ENCODE measurements around the gene TEKT2.

The TEKT2 gene

DNA sequence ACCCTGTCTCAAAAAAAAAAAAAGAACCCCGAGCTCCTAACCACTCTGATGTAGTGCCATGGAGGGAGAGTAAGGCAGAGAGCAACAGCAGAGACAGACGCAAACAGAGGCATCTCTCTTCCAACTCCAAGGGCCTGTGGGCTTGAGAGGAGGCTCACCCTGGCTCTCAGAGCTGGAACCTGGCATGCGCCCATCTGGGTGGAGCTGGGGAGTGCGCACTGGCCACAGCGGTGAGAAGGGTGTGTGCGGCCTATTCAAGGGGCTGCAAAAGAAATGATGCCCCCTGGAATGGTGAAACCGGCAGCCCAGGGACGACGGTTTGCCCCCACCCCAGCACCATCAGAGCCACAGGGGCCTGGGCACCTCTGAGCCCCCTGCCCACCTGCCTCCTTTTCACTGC lies 23.5 kb downstream of the TEKT2 start:
- no peak for DNase-seq

DNA sequence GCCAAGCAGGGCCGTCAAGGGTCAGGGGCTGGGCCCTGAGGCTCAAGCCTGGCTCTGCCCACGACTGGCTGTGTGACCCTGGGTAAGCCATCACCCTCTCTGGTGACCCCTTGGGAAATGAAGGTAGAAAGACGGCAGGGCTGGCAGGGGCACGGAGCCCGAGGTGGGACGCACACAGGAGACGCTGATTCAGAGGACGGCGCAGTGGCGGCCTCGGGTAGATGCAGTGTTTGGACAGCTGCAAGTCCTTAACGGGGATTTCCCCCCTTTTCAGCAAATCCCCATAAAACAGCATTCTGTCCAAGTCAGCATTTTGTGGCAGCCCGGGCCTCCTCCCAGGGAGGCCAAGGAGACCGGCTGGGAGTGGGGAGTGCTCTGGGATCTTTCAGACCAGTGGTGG lies 24.4 kb downstream of the TEKT2 start:
- no peak for DNase-seq

DNA sequence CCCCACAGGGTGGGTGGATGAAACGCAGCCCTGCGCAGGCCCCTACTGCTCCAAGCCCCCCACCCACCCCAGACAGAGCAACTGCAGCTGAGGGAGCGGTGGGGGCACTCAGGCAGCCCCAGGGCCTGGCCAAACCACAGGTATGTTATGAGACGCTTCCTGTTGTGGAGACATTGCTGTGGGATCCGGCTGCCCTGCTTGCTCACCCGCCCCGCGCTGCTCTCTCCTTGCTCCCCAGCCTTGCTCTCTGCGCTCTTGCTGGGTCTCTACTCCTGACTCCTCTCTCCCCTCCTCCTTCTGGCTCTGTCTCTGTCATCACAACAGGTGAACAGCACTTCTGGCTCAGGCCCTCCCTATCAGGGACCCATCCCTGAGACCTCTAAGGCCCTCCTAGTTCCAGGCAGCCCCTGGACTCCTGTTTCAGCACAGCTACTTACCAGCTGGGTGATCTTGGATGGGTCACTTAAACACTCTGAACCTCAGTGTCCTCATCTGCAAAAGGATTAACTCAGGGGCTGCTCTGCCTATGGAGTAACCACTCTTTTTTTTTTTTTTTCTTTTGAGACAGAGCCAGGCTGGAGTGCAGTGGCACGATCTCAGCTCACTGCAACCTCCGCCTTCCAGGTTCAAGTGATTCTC lies 25.3 kb downstream of the TEKT2 start:
- no peak for DNase-seq

DNA sequence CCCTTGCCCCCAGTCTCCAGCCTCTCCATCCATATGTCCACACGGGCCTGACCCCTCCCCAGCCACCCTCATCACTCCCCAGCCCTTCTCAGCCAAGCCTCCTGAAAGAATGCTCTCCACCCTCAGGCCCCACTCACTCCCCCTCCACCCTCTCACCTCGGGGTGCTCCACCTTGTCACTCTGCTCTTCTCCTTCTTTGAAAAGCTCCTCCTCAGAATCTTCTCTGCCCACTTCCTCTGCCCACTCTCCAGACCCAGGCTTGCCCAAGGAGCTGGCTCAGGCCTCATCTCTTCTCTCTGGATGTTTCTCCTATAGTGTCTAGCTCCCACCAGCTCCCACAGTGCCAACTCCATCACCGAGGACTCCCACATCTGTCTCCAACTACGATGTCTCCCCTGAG lies 27.3 kb downstream of the TEKT2 start:
- no peak for DNase-seq

DNA sequence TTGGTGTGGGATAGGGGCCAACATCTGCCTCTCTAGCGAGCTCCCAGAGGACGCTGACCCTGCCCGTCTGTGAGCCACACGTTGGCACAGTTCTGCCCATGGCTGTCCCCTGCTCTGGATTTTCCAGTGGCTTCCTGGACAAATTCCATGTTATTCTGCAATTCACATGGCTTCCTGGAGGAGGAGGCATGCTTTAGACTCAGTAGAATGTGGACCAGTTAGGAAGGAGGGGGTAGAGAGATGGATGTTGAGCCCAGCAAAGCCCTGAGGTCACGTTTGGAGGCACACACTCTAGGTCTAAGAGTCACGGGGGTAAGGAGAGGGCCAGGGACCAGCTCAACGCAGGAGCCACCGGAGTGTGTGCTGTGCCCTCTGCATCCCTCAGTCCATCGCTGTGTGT lies 28.9 kb downstream of the TEKT2 start:
- no peak for DNase-seq

DNA sequence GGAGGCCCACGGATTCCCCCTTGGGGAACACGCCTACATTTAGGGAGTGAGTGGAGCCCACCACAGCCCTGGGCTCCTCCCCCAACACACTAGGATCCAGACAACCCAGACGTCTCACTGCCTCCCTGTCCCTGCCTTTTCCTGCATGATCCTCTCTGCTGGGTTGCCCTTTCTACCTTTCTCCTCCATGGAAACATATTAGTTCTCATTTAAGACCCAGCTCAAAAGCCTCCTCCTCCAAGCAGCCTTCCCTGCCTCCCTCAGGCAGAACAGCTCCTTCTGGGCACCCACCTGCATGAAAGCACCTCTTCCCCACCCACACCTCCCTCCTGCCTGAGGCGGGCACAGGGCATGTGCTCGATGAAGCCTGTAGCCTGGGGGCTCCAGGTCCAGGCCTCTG lies 30.5 kb downstream of the TEKT2 start:
- no peak for DNase-seq

DNA sequence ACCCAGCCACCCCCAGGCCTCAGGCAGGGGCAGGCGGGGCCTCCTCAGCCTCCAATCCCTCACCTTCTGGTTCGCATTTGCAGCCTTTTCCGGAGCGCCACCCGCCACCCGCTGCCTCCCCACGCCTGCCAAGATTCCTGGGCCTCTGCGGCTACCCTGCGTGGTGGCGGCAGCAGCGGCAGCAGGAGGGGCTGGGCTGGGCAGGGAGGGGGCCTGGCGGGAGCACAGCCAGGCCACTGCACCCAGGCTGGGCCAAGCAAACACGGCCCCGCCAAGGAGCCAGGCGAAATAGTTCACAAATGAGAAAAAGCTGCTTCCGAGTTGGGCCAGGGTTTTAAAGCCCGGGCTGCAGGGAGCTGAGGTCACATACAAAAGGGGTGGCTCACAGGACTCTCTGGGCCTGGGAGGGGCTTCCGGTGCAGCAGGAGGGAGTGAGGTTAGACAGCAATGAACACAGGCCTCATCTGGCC lies 31.3 kb downstream of the TEKT2 start:
- DNase-seq = no peak

DNA sequence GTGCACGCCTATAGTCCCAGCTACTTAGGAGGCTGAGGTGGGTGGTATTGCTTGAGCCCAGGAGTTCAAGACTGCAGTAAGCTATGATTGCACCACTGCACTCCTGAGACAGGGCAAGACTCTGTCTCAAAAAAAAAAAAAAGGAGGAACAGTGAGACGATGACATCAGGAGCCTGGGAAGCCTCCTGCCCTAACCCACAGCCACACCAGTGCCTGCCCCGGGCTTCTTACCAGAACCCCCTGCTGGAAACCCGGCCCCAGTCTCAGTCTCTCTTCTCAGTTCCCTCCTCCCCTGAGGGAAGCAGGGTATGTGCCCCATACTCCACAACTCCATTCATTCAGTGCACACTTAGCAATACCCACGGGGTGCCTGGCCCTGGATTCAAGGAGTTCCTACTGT lies 32.0 kb downstream of the TEKT2 start:
- DNase-seq = no peak

DNA sequence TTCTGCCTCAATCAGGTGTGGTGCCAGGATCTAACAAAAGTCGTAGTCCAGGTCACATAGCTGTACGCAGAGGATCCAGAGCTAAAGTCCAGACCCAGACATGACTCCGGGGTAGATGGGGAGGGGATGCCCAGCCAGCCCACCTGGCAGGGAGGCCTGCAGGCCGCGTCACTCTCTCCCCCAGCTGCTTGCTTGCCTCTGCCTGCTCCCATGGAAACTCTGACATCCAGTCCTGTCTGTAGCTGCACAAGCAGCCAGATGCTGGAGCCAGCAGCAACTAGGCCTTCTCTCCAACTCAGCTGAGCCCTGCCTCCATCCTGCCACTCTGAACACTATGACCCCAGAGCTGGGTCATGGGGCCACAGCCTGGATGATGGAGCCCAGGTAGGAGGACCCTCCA lies 33.0 kb downstream of the TEKT2 start:
- no peak for DNase-seq

DNA sequence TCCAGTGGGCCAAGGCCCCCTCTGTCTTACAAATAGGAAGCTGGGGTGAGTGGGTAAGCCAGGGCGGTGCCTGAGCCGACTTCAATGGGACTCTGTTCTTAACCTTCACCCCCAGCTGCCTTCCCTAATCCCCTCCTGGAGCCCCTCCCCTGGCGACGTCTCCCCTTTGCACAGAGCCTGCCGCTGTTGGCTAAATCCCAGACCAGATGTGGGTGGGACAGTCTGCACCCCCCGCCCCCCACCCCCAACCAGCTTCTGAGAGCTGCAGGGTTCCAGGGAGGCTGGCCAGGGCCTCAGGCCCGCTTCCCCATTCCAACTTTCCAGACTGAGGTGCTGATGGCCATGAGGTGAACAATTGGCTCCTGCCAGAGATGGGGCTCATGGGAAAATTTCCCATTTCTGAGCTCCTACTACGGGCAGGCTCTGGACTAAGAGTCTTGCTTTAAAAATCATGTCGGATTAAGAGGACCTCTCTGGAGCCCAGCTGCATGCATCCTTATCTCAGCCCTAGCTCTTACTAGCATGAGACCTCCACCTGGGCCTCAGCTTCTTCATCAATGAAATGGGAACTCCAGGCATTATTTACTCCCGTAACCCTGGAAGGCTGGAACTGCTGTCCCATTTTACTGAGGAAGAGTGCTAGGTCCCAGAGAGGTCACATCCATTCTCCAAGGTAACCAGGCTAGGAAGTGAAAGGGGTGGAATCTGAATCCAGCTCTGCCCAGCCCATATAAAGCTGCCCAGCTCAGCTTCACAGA lies 34.7 kb downstream of the TEKT2 start:
- no peak for DNase-seq

DNA sequence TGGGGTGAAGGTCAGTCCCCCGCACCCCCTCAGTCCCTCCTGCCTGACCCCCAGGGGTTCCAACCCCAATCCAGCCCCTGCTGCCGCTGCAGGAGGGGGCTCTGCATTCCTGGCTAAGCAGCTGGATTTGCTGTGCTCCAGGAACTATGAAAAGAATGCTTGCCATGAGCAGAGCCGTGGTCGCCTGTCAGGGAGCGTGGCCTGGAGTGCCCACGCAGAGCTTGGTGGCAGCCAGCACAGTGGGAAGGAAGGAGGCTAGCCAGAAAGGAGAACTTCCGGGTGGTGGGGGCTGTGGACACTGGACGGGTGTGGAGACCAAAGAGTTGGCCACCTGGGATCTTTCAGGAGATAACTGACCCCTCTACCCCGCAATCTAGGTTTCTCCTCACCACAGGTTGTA lies 35.6 kb downstream of the TEKT2 start:
- no peak for DNase-seq

DNA sequence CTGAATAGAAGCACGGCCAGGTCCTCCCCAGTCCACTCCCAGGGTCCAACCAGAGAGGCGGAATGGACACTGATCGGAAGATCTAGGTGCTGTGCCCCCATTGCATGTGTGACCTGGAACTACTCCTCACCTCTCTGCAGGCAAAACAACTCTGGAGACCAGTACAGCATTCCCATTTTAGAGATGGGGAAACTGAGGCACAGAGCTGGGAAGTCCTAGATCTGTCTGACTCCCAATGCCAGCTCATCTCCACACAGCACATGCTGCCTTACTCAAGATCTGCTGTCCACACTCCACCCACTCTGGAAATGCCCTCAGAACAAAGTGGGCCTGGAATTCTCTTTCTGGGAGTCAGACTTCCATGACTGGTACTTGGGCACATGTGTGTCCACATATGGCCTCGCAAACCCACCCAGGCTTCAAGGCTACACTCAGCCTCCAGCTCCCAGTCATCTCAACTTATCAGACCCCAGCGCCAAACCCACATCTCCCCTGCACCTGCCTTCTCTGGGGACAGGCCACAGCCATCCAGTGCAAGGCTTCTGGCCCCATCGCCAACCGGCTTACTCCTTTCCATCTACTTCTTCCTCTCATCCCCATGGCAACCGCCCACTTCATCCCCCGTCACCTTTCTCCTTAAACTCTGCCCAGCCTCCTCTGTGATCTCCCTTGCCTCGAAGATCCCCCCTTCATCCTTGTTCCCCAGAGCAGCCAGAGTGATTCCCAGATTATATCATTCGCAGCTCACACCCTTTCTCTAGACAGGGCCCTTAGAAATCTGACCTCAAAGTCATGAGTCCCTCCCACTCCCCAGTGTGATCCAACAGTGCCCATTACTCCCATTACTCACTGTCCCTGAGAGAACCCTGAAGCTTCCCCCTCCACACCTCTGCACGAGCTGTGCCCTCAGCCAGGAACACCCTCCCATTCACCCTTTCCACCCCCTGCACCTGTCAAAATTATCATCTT lies 38.5 kb downstream of the TEKT2 start:
- no peak for DNase-seq

DNA sequence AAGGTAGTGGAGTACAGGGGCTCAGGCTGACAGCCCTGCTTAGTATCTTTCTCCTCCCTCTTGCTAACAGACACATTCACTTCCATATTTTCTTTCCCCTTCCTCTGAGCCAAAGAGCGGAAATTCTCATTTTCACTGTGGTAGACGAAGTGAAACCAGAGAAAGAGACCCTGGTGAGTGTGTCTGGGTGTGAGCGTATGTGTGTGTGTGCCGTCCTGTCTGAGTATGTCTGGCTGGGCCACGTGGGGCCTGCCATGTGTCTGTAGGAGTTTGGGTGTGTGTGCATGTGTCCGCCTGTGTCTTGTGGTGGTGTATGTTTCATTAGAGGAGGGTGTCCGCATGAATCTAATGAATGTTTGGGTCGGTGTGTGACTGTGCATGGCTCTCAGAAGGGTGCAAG lies 39.5 kb downstream of the TEKT2 start:
- DNase-seq = no peak

DNA sequence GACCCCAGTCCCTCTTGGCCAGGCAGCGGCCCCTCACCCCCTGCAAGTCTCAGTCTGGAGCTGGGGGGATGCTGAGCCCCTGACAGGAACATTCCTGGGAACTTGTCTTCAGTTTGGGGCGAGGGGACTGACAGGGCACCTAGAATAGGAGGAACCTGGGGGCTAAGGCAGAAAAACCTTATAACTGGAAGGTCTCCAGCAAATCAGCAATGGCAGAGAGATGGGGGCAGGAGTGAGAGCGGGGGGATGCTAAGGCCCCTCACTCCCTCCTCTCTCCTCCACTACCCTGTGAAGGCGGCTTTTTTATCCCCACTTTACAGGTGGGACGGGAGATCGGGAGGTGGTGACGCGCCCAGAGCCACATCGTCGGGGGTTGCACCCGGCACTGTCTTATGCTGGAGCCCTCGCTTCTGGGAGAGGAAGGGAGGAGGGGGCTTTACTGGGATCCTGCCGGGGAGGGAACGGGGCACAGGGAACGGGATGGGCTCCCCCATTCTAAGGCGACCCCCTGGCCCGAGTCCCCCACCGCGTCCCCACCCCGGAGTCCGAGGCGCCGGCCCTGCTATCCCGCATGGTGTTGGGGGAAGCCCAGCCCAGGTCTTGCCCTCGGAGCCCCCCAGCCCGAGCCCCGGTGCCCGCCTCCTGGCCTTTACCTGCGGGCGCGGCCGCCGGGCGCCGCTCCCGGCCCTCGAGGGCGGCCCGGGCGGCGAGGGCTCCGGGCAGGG lies 40.7 kb downstream of the TEKT2 start:
- DNase-seq = no peak

DNA sequence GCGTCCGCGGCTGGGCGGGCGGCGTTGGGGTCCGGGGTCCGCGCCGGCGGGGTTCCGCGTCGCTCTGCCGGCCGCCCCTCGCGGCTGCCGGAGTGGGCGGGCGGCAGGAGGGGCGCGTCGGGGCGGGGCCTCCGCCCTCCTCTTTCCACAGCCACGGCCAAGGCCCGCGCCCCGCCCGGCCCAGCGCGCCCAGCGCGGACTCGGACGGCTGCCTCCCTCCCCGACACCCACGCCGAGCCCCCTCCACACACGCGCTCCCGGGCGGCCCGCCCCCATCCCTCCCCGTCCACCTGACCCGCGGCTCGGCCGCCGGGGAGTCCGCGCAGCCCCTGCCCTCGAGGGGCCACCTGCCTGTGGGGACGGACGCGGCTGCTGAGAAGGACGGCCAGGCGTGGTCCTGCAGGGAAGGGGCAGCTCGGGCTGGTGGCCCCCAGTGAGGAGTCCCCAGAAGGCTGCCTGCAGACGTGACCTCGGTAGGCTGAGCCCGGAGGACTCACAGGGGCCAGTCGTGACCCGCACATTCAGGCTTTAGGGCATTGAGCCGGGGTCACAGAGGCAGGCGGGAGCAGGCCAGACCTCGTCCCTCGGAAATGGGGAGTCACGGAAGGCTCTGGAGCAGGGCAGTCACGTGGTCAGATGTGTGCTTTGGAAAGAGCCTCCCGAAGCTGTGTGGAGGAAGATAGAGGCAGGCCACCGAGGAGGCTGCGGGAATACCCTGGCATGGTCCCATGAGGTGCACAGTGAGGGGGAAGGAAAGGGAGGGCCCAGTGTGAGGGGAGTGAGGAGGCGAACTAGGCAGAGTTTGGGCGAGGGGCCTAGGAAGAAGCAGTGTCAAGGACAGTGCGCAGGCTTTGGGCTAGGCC lies 41.5 kb downstream of the TEKT2 start, which contains the start of gene COL8A2:
COL8A2 (minus strand) TSS at position 94 of the 863 bp plus-strand sequence. CDS start 24,980 bp downstream, outside the sequence.
- no peak for DNase-seq

DNA sequence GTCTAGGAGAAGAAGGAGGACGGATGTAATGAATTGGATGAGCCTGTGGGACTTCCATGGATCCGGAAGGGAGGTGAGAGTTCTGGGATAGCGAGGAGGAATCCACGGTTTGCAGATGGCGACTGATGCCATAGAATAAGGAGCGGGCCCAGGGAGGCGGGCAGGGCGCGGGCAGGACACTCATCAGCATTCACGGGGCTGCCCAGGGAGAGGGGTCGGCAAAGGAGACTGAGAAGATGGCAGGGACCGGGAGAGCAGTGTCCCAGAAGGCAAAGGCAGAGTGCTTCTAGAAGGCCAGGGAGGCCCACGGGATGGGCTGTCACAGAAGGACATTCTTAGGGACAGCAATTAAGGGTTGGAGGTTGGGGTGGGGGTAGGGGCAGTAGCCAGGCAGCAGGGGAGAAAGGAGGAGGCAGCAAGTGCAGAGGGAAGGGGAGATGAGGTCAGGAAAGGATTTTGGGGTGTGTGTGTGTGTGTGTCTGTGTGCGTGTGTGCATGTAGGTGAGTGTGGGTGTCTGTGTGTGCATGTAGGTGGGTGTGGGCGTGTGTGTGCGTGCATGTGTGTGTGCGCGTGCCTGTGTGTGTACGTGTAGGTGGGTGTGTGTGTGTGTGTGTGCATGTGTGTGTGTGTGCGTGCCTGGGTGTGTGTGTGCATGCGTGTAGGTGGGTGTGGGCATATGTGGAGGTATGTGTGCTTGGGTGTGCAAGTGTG lies 42.3 kb downstream of the TEKT2 start:
- no peak for DNase-seq

DNA sequence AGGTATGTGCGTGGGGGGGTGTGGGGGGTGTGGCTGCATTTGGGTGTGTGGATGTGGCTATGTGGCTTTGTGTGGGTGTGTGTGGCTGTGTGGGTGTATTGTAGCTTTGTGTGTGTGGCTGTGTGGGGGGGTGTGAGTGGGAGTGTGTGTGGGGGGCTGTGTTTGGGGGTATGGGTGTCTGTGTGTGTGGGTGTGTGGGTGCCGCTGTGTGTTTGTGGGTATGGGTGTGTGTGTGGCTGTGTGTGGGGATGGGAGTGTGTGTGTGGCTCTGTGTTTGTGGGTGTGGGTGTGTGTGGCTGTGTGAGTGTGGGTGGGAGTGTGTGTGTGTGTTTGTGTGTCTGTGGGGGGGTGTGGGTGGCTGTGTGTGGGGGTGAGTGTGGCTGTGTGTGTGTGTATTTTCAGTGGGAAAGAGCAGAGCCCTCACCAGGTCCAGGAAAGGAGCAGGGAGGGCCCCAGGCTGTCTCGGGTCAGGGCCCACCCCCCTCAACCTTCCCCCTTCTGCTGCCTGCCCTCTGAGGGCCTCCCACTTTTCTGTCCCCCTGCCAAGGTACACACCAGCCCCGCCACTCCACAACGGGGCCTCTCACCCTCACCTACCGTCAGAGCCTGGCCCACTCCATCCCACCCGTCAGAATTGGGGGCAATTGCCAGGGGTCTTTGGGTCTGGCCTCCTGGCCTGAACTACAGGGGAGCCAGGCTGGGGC lies 43.1 kb downstream of the TEKT2 start:
- DNase-seq = no peak

DNA sequence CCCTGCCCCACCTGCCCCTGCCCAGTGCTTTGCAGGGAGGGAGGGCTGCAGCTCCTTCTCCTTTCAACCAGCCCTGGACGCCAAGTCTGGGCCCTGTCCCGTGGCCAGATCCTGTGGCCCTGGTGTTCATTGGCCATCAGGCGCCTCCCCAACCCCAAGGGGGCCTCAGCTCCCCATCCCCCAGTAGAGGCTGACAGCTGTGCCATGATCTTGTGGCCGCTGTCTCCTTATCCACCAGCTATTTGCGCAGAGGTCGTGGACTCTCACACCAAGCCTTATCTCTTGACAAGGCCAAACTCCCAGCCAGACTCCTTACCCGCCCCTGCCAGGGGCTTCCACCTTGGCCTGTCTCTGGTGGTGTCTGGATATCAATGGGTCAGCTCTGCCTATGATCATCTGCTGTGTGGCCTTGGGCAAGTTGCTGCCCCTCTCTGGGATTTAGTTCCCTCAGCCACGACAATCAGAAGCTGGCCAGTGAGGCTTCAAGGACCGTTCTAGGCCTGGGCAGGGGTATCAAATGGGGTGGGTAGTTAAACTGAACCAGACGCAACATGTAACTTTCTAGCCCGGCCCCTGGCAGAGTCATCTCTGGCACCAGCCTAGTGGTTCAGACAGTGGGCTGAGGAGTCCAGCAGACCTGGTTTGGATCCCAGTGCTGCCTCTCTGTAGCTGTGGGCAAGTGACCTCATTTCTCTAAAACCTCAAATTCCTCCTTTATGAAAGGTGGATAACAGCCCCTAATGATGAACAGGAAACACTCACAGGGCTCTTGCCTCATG lies 44.4 kb downstream of the TEKT2 start:
- DNase-seq = no peak

DNA sequence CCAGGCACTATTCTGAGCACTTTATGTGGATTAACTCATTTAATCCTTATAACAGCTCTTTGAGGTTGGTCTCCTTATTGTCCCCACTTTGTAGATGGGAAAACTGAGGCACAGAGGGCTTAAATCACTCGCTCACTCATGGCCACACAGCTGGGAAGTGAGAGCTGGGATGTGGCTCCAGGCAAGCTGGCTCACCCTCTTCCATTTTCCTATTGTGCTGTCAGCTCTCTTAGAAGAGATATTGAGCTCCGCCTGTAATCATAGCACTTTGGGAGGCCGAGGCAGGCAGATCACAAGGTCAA lies 45.0 kb downstream of the TEKT2 start:
- DNase-seq = no peak

DNA sequence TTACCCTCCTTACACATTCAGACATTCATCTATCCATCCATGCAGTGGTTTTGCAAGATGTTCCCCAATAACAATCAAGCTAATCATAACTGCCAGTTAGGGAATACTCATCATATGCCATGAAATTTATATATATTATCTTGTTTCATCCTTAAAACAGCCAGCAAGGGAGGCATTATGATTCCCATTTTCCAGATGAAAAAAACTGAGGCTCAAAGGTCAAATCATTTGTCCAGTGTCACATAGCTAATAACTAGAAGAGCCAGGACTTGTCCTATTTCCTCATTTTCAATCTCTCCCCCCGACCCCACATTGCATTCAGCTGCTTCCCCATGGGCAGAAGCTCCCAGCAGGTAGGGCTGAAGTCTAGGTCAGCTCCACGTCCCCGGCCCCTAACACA lies 48.1 kb downstream of the TEKT2 start:
- no peak for DNase-seq

Data from activated T-cell treated with anti-CD3 and anti-CD28 coated beads for 4 hours (primary cell).